WTC11 (cell line): ENCODE data around the gene F2R. TPM values are rescaled to one million over a fixed set of nuclear protein-coding genes. Genes with fewer than 3 reads are reported as not detected.

Experiments used
- ATAC-seq: fragments of 200-7000 bp; cut with Tn5 transposase; 2 replicates; pipeline ENCODE4 v1.10.0; 2021; ENCODE audit warnings: mild to moderate bottlenecking, moderate library complexity
- CTCF ChIA-PET: fragments of 300-600 bp; sonication (Branson Sonifier 250); formaldehyde crosslinking; loops from one replicate; lab custom pipeline; 2021; ENCODE audit warnings: antibody characterized with exemption; lab: Charles Lee
- POLR2A ChIA-PET: fragments of 350-600 bp; sonication (Branson Sonifier 250); formaldehyde crosslinking; loops from one replicate; lab custom pipeline; 2021; ENCODE audit warnings: antibody characterized with exemption; lab: Charles Lee
- DNase-seq: peaks from one replicate; pipeline ENCODE4 v3.0.0; 2021; ENCODE audit warnings: low spot score
- H3K27ac Mint-ChIP-seq: 2 replicates; pipeline ENCODE4 v1.8.0; 2021; ENCODE audit warnings: mixed read lengths
- H3K27me3 Mint-ChIP-seq: 2 replicates; pipeline ENCODE4 v1.8.0; 2021; ENCODE audit warnings: low read depth, mild to moderate bottlenecking, moderate library complexity, mixed read lengths
- H3K36me3 Mint-ChIP-seq: 2 replicates; pipeline ENCODE4 v1.8.0; 2021; ENCODE audit warnings: mixed read lengths
- H3K4me1 Mint-ChIP-seq: 2 replicates; pipeline ENCODE4 v1.8.0; 2022; ENCODE audit warnings: mixed read lengths
- H3K4me3 Mint-ChIP-seq: 2 replicates; pipeline ENCODE4 v1.8.0; 2021; ENCODE audit warnings: mild to moderate bottlenecking, moderate library complexity, mixed read lengths
- H3K9me3 Mint-ChIP-seq: 2 replicates; pipeline ENCODE4 v1.8.0; 2021; ENCODE audit warnings: mixed read lengths
- ARID4B ChIP-seq: sonication (generic); formaldehyde crosslinking; IDR thresholded peaks from 2 replicates; pipeline ENCODE4 v1.8.0; 2023; ENCODE audit warnings: missing genetic modification reagents, mild to moderate bottlenecking, borderline replicate concordance
- ATF3 ChIP-seq: sonication (generic); formaldehyde crosslinking; conservative IDR thresholded peaks from 2 replicates; pipeline ENCODE4 v1.8.1; 2022; ENCODE audit warnings: mild to moderate bottlenecking, missing genetic modification reagents
- ATF6 ChIP-seq: sonication (generic); formaldehyde crosslinking; IDR thresholded peaks from 2 replicates; pipeline ENCODE4 v1.8.1; 2023; ENCODE audit warnings: mild to moderate bottlenecking, missing genetic modification reagents
- CBFB ChIP-seq: sonication (generic); formaldehyde crosslinking; IDR thresholded peaks from 2 replicates; pipeline ENCODE4 v1.8.1; 2022; ENCODE audit warnings: mild to moderate bottlenecking, low read depth, missing genetic modification reagents
- EMX1 ChIP-seq: fragments of 250-450 bp; sonication (Bioruptor Pico); IDR thresholded peaks from 2 replicates; pipeline ENCODE4 v1.8.0; 2021; ENCODE audit warnings: mild to moderate bottlenecking
- IRF1 ChIP-seq: sonication (generic); formaldehyde crosslinking; IDR thresholded peaks from 2 replicates; pipeline ENCODE4 v1.8.0; 2023; ENCODE audit warnings: missing genetic modification reagents
- KAT7 ChIP-seq: sonication (generic); formaldehyde crosslinking; IDR thresholded peaks from 2 replicates; pipeline ENCODE4 v1.8.1; 2023; ENCODE audit warnings: missing genetic modification reagents, mild to moderate bottlenecking, borderline replicate concordance
- MAX ChIP-seq: sonication (generic); formaldehyde crosslinking; IDR thresholded peaks from 2 replicates; pipeline ENCODE4 v1.8.0; 2022; ENCODE audit warnings: mild to moderate bottlenecking, missing genetic modification reagents
- OVOL2 ChIP-seq: fragments of 250-450 bp; sonication (Bioruptor Pico); IDR thresholded peaks from 2 replicates; pipeline ENCODE4 v1.9.0; 2021; ENCODE audit warnings: mild to moderate bottlenecking, borderline replicate concordance
- SOX15 ChIP-seq: fragments of 250-450 bp; sonication (Bioruptor Pico); IDR thresholded peaks from 2 replicates; pipeline ENCODE4 v1.9.0; 2021; ENCODE audit warnings: mild to moderate bottlenecking
- ZSCAN18 ChIP-seq: fragments of 250-450 bp; sonication (Bioruptor Pico); IDR thresholded peaks from 2 replicates; pipeline ENCODE4 v2.1.2; 2022; ENCODE audit warnings: mild to moderate bottlenecking, moderate library complexity
- total RNA-seq: library from RNA; stranded (reverse); gene quantifications from 3 replicates; pipeline ENCODE4 v1.2.3, GENCODE V29; 2021

Gene F2R
- total RNA-seq, 1 experiment from 2014 or later: 18.4 TPM

GRCh38 chr5:76729373-76730290 lies 13.7 kb downstream of the F2R start:
- TF ChIP-seq ZSCAN18 (CRISPR knock-in tag) (no peak), OVOL2 (CRISPR knock-in tag) (no peak)
- ChIA-PET CTCF (no interaction called here), POLR2A (no interaction called here)
- H3K27ac Mint-ChIP-seq: no peak overlapping the region
- DNase-seq (no peak), ATAC-seq (no peak)
- no peak overlapping the region for H3K4me3 Mint-ChIP-seq
- H3K4me1 Mint-ChIP-seq: peaks cover 5% of the 10 kb centered on the region
- H3K9me3 Mint-ChIP-seq: peaks cover 24% of the 10 kb centered on the region
- H3K27me3 Mint-ChIP-seq: no peaks in the 10 kb centered on the region
- peaks cover 46% of the 10 kb centered on the region for H3K36me3 Mint-ChIP-seq

- no peak overlapping the region for H3K4me3 Mint-ChIP-seq
Observed at GRCh38 chr5:76732405-76733048, 16.6 kb downstream of the F2R start.

More at GRCh38 chr5:76732405-76733048, 16.6 kb downstream of the F2R start:
- DNase-seq: no peak
- H3K27ac Mint-ChIP-seq: no peak overlapping the region; the same call in 1 of the 2 replicates
- H3K36me3 Mint-ChIP-seq: peaks cover 41% of the 10 kb centered on the region
- CTCF ChIA-PET: no interaction called here
- no peaks in the 10 kb centered on the region for H3K27me3 Mint-ChIP-seq
- ATAC-seq: no peak
- H3K4me1 Mint-ChIP-seq: 0 out of 2 replicates have a peak, but pooled peaks cover 3% of the 10 kb centered on the region
- H3K9me3 Mint-ChIP-seq: peaks cover 24% of the 10 kb centered on the region
- TF ChIP-seq ATF3 (CRISPR knock-in tag) (no peak), EMX1 (CRISPR knock-in tag) (no peak), ATF6 (no peak), CBFB (CRISPR knock-in tag) (no peak), MAX (no peak), IRF1 (CRISPR knock-in tag) (no peak), SOX15 (CRISPR knock-in tag) (no peak), KAT7 (no peak), ARID4B (CRISPR knock-in tag) (no peak)
- POLR2A ChIA-PET: no interaction called here
